Non-pigmented ciliary epithelial cell (primary cell): ENCODE measurements around the gene PFDN2.

Experiments used
- DNase-seq: peaks from one replicate; pipeline ENCODE4 v3.0.0-alpha.2; 2010; ENCODE audit warnings: low read depth

Gene PFDN2

GRCh38 chr1:161051219-161051618 lies 66.6 kb downstream of the PFDN2 start:
- DNase-seq, result no peak
